ENCODE measurements around the gene RPLP2.

Gene RPLP2

DNA sequence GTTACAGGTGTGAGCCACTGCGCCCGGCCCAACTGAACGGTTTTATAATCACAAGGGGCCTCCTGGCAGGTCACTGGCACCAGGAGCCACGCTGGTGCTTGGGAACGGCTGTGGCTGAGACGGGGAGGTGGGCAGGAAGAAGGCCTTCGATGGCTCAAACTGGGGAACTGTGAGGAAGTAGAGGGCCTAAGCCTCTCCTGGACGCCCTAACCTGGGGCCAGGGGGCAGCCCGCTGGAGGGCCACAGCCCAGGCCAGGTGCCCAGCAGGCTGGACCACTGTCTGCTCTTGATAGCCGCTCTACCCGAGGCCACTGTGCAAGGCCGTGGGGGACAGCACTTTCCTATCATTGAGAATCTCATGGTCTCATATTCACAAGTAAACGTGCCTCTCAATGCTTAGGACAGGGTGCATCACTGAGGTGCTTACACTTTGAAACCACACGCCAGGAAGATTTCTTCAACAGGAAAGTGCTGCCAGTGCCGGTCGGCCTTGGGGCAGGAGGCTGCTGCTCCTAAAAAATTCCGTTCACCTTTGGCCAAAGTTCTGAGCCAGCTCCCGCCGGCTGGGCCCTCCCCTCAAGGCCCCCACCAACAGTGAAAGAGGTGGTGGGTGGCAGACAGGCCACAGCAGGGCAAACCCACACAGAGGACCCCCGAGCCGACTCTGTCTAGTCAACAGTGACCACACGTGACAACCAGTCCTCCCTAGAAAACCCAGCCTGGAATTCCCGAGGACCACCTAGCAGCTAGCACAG, 39.7 kb upstream of the RPLP2 start:
- TF ChIP-seq CTCF (IDR thresholded peaks at IDR 0.05; ENCODE audit: borderline replicate concordance, insufficient read depth, low read depth, low read length) = no peak

GRCh38 chr11:770642-771616, 38.8 kb upstream of the RPLP2 start:
- no peak overlapping the region for H3K4me3 ChIP-seq (ENCODE audit: low read depth, low read length)
- no peak for TF ChIP-seq CTCF (IDR thresholded peaks at IDR 0.05; ENCODE audit: borderline replicate concordance, insufficient read depth, low read depth, low read length)

More for the DNA sequence above, 39.7 kb upstream of the RPLP2 start:
- no peak overlapping the region for H3K4me3 ChIP-seq (ENCODE audit: low read depth, low read length)

GRCh38 chr11:771617-772204, 38.1 kb upstream of the RPLP2 start:
- no peak for TF ChIP-seq CTCF (IDR thresholded peaks at IDR 0.05; ENCODE audit: borderline replicate concordance, insufficient read depth, low read depth, low read length)
- no peak overlapping the region for H3K4me3 ChIP-seq (ENCODE audit: low read depth, low read length)

DNA sequence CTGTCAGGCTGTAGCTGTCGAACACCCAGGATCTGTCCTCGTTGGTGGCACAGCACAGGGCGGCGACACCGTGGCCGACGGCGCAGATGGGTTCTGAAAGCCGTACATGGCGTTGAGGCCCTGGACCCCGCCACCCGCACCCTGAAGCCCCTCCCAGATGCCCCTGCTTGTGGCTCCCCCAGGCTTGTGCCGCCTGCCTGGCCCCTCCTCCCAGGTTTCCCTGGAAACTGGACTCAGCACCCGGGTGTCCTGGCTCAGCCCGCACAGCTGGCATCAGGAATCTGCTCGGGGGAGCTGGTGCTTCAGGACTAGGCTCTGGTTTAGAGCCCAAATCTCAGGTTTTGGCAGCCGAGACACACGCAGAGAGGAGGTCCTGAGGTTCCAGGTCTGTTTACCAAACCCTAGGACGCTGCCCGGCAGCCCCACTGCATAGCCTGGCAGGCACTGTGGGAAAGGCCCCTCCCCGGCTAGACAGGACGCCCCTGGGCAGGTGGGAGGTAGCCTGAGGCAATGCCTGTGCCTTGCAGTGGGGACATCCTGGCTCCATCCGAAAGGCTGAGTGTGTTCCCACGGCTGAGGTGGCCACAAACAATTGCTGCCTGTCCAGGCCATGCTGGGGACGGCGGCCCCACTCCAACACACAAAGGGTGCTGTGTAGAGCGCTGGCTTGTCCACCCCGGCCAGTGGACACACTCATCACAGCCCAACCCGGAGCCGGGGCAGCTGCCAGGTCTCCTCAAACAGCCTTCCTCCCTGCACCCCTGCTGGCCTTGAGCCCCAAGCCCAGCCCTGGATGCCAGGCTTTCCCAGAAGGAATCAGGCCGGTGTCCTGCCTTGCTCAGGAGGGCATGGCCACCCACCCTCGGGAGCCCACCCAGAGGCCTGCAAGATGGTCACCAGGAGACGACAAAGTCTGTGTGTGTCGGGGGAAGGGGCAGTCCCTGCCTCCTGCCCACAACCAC, 37.1 kb upstream of the RPLP2 start:
- no peak for TF ChIP-seq CTCF (IDR thresholded peaks at IDR 0.05; ENCODE audit: borderline replicate concordance, insufficient read depth, low read depth, low read length)
- no peak overlapping the region for H3K4me3 ChIP-seq (ENCODE audit: low read depth, low read length)

GRCh38 chr11:773425-773824, 36.3 kb upstream of the RPLP2 start:
- no peak for TF ChIP-seq CTCF (IDR thresholded peaks at IDR 0.05; ENCODE audit: borderline replicate concordance, insufficient read depth, low read depth, low read length)

GRCh38 chr11:773830-774229, 35.9 kb upstream of the RPLP2 start:
- no peak for TF ChIP-seq CTCF (IDR thresholded peaks at IDR 0.05; ENCODE audit: borderline replicate concordance, insufficient read depth, low read depth, low read length)
- no peak overlapping the region for H3K4me3 ChIP-seq (ENCODE audit: low read depth, low read length)

More at GRCh38 chr11:773425-773824, 36.3 kb upstream of the RPLP2 start:
- no peak overlapping the region for H3K4me3 ChIP-seq (ENCODE audit: low read depth, low read length)
